GM19452 (cell line): ENCODE measurements around the gene OLFML1.

Source experiments
- ATAC-seq: cut with Tn5 transposase; IDR thresholded peaks from one replicate; pipeline ENCODE4 v1.9.1; 2021; ENCODE audit not compliant: unreplicated experiment

OLFML1 gene

DNA sequence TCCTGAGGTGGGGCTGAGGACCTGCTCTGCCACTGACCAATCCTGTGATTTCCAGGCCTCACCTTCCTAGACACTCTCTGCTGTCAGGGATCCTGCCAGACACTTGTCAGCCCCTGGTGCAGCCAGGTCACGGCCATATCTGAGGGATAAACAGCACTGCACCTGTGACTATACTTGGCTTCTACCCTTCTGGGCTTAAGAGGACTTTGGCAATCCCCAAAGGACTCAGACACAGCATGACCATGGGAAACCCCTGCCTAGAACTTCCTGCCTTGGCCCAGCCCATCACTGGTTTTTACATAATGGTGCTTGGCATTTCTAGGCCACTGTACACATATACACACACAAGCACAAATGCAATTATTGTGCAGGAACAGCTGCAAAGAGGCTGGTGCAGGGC lies 11.6 kb upstream of the OLFML1 start:
- ATAC-seq: peak; percentile 85

DNA sequence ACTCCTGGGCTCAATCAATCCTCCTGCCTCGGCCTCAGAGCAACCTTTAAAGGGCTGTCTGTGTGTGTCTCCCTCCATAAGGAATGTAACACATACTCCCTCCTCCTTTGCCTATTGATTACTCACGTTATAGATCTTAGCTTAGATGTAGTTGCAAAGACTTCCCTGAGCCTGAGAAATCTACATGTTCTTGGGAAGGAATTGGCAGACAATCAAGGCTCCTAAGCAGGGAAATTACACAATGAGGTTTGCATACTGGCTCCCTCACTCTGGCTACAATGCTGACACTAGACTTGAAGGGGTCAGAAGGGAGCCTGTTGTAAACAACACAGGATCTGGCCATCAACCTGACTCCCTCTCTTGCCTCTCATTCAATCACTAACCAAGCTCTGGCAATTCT lies 5.2 kb upstream of the OLFML1 start:
- ATAC-seq: no peak

DNA sequence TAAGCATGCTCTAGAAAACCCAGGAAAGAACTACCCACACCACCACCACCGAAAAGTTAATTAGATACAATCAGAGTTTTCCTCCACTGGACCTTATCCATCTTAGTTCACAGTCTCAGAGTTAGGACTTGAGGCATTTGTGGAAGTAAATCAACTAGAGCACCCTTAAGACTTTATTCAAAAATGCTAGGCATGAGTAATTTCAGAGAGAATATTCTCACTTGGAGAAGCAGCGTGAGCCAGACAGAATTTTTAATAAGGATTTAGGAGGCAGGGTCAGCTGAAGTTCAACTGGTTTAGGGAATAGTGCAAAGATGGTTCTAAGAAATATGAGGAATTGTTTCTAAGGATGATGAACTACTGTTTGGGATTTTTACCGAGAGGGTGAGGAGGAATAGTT lies 1.2 kb upstream of the OLFML1 start:
- no peak for ATAC-seq

DNA sequence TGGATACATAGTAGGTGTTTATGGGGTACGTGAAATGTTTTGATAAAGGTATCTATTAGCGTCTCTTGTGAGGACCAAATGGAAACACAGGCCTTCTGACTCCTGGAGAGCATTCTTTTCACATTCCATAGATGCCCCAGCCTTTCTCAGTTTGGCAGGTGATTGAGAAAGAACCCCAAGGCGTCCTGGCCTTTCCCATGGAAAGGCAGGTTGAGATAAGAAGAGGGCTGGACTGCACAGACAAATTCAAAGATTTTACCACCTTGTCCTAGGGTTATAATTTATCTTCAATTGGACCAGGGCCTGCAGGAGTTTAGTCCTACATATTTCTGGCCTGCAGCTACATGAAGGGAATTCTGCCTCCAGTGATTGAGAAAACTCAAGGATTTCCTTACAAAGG lies 661 bp upstream of the OLFML1 start:
- no peak for ATAC-seq

DNA sequence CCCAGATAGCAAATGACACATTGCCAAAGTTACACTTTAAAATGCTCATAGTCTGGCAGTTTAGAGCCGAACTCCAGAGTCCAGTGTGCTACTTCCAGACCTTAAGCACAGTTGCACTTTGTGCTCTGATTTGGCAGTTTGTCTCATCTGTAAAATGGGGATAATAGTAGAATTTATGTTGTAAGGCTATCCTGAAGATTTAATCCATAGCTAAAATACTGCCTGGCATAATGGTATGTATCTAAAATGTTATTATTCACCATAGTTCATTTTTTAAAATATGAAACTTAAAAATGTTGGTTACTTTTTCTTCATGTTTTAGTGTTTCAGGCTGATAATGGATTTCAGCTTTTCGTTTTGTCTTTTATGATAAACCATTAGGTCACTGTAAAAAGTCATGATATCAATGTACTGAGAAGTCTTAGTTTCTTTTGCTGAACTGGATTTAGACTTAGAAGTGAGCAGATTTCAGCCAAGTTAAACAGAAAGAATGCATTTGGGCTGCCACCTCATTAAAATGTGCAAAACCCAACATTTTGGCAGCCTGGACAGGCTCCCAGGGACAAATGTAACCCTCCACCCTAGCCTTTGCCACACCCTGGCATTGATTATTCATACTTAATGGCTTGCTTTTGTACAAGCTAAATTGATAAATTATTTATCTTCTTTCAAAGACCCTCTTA lies 933 bp downstream of the OLFML1 start:
- ATAC-seq: no peak

DNA sequence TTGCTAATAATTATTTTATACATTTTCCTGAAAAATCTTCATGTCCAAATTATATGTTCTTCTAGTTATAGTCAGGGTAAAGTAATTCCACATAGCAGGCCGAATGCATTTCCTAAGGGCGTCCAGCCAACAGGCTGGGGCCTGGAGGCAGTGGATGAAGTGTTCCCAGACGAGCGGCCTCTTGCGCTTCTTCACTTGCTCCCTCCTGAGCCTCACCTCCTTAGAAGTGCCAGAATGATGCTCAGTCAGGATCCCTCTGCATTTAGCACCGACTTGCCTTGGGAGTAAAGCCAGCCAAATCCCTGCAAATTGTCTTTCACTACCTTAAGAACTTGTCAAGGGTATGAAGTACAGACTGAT lies 1.5 kb downstream of the OLFML1 start:
- ATAC-seq: no peak

DNA sequence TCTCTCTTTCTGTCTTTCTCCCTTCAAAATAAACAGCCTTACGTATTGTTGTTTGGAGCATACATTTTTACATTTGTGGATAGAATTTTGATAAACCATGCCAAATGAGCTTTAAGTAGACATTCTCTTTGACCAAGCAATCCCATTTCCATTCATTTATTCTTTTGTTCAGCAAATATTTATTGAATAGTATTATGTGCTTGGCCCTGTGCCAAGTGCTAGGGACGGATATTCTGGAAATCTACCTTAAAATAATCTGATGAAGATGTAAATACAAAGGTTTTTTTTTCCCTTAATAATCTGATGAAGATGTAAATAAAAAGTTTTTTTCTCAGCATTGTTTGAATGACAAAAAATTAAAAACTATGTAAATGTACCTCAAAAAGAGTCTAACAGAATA lies 2.1 kb downstream of the OLFML1 start:
- ATAC-seq: no peak

DNA sequence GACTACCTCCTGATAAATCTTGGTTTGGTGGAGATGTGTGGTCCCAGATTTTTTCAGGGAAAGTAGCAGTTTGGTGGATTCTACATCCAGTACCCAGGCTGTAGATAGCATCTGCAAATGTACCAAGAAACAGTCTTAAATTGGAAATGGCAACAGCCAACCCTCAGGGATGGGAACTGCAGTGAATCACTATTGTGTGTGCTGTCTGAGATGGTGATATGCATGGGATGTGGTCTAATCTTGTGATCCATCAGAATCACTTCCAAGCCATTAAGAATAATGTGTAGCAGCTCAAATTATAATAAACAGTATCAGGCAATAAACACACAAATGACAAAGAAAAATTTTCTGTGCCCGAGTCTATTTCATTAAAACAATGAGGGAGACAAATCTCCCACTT lies 3.4 kb downstream of the OLFML1 start:
- ATAC-seq: no peak

DNA sequence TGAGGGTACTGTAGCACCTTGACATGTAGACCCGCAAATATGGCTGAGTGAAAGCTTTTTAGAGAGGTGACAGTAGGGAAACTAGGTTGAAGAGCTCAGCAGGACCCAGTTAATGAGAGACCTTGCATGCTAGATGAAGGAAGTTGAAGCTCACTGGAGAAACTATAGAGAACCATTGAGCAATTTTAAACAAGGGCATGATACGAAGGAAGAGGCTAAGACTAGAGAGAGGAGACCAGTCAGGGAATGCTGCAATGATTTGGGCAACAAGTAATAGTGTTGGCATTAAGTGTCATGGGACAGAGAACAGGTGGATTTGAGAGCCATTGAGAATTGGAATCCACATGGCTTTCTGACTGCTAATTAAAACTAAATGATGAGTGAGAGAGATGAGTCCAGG lies 4.1 kb downstream of the OLFML1 start:
- ATAC-seq: no peak

DNA sequence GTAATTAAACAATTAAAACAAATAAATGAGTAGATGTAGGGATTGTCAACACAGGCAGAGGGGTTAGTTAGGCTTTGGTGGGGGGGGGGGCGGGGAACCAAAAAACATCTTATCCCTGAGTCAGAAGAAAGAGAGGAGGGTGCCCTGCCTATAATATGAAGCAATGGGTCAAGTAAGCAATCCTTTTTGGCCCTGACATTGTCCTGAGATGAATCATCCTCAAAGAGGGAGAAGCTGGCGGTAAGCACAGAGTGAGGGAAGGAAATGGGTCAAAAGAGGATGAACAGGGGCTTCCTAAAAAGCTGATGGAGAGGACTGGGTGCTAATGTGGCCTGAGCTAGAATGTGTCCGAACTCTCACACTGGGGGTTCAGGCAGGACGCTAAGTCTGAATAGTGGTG lies 4.7 kb downstream of the OLFML1 start:
- no peak for ATAC-seq

DNA sequence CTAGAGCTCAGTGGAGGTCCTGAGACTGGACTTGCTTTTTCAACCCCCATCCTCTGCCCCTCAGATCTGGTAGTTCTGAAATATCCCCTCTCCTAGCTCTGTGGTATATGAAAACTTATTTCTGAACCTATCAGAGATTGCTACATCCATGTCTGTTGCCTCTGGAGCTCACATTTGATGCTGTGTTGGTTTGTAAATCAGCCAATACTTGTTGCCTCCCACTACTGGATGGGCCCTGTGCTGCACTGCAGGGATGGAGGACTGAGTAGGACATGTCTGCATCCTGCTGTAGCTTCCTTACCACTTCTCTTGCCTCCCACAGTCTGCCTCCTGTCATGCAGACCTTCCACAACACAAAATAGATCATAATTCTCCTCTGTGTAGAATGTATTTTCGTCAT lies 5.2 kb downstream of the OLFML1 start:
- no peak for ATAC-seq

DNA sequence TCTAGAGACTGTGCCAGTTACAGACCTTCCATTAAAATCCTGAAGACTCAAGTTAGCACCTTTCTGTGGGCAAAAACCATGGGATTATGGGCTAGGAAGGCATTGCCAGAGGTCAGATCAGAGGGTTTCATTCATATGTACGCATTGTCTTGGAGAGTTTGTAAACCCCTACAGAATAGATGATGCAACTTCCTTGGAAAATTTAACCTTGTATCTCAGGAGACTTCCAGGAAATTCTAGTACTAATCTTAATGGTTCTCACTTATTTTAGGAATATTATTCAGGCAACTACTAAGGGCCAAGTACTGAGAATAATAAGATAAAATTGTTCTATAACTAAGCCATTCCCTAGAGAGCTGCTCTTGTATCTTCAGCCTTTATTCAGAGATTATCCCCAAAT lies 6.9 kb downstream of the OLFML1 start:
- ATAC-seq: no peak

DNA sequence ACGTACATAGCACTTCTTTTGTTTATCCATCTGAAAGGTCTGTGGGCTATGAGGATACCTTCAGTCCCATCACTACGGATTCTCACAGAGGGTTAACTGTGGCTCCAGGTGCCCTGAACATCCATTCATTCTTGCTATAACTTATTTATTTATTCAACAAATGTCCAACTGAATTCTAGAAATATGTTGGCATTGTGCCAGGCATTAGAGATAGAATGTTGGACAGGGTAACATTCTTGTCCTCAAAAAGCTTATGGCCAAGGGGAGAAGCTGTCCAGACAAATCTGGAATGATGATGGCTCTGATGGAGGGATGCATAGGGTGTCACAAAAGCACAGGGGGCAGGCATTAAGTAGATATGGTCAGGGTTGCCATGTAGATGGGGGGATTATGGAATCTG lies 8.4 kb downstream of the OLFML1 start:
- ATAC-seq: no peak

DNA sequence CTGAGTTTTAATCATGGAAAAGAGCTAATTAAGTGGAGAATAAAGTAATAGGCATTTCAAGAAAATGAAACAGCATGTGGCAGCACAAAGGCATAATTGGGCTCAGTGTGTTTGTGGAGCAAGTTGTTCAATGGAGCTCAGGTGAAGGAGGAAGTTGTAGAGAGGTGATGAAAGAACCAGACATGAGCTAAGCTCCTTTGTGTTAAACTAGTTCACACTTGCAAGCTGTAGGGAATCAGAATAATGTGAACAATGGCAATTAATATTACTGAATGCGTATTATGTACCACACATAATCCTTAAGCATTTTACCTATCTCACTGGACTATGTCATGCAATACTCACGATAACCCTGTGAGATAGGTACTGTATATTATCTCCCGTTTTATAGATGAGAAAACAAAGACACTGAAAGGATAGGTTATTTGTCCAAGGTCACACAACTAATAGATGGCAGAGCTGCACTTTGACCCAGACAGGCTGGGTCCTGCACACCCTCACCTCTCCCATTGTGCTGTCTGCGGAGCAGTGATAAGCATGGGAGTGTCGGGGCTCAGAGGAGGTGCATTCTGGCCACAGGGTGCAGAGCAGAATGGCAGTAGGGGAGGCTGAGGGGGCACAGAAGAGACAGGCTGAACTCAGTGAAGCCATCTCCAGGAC lies 8.9 kb downstream of the OLFML1 start:
- no peak for ATAC-seq

DNA sequence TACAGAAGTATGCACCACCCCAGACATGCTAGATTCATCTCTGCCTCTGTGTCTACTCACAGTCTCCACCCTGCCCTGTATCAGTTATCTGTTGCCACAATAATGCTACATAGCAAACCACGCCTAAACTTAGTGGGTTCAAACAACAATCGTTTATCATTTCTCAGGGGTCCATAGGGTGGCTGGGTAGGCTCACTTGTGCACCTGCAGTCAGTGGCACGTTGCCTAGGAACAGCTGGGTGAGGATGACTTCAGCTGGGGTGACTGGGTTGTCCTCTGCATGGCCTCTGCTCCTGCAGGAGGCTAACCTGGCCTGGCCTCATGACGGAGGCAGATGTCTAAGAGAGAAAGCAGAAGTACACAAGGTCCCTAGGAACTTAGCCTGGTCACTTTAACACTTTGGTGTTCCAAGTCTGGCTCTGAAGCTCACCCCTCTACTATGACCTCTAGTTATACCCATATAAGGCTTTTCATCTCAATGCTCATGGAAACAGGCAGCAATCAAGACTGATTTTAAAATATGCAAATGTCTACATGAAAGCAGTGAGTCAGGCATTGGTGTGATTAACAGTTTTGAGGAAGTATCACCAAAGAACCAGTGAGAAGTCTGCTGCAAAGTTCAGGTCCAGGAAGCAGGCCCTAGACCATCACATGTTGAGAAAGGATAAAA lies 10.7 kb downstream of the OLFML1 start:
- ATAC-seq: peak; percentile 89

DNA sequence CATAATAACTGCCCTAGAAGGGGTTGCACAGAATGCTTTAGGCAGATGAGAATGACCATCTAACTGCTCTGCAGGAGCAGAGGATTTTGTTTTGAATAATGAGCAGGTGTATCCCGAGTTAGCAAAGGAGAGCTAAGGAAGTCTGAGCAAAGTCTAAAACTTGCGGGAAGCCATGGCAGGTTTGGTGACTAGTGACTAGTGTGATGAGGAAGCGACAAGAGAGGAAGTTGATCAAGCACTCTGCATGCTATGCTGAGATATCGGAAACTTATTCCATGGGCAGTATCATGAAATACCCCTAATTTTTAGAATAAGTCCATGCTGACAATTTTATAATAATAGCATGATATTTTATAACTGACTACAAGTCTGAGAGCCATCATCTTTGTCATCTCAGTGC lies 12.9 kb downstream of the OLFML1 start:
- no peak for ATAC-seq

DNA sequence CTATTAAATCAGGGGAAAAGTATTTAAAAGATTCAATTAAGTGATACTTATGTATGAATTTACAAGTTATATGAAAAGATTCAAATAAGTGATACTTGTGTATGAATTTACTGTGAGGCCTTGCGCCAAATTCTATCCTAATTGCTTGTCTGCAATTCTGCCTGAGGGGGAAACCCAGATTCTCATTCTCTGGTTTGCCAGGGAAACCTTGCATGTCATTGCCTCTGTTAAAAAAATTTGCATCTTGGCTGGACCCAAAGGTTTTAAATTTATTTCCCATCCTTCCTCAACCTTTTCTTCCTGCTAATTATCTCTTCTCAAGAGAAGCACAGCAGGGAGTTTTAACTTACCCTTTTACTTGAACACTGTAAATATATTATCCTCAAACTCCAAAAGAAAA lies 13.8 kb downstream of the OLFML1 start:
- ATAC-seq: no peak

DNA sequence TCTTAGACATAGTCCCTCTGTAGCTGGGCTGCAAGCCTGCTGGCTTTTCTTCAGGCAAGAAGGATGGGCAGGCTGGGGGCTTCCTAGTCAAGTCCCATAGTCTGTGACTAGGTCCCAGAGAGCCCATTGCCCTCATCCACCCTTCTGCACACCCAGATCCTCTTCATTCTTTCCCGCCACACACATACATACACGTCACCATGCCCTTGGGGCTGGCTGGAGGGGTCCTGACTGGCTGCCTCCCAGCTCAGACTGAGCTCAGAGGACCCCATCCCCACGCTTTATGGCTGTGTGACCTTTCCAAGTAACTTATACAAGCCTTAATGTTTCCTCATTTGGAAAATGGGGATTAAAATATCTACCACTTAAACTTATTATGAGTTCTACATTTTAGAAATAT lies 14.9 kb downstream of the OLFML1 start:
- ATAC-seq: no peak

DNA sequence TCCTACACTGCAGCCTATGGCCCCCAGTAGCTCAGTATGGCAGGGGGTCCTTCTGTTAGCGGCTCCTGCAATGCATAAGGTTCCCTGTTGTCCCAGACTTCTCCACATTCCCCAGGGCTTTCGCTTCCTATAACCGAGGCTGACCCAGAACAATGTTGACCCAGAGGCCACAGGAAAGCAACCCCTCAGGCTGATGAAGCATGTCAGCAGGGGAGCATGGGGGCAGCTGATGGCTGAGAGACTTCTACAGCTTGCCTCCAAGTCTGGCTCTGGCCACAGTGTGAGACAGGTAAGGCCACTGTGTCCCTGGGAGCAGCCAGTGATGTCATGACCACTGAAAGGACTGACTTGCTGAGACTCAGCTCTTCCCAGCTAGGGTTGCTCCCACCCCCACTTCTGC lies 15.9 kb downstream of the OLFML1 start:
- ATAC-seq: no peak

DNA sequence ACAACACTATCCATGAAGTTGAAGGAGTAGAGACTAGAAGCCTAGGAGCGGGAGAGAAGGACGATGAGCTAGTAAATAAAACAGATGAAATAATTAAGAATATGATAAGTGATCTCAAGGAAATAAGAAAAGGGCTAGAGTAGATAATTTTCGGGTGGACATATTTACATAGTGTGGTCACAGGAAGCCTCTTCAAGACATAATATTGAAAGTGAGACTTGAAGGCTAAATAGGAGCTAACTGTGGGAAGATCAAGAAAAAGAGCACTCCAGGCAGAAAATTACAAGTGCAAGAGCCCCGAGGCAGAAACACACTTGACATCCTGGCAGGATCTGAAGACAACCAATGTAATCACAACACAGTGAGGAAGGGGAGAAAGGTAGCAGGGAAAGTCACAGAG lies 16.6 kb downstream of the OLFML1 start:
- ATAC-seq: no peak

DNA sequence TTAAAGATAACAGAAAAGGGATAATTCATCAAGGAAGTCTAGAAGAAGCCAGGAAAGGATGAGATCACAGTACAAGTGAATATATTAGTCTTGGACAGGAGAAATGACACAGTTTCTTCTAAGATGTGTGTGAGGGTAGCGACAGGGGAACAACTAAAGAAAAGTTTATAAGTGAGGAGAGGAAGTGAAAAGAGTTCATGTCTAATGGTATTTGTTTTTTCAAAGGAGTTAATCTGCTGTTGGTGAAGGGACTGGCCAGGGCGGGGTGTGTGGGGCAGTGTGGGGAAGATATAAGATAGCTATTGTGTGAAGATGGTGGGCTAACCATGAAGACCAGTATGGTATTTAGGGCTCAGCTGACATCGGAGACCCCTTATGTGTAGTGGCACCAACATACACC lies 20.9 kb downstream of the OLFML1 start:
- ATAC-seq: no peak

DNA sequence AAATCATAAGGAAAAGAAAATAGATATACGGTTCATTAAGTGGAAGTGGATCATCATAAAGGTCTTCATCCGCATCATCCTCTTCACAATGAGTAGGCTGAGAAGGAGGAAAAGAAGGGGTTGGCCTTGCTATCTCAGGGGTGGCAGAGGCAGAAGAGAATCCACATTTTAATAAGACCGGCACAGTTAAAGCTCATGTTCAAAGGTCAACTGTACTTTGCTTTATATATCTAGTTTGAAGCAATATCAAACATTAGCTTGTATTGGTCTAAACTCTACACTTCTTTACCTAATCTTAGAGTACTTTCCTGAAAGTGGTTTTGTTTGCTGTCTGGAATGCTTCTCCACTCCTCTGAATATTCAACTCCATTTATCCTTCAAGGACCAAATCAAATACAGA lies 22.8 kb downstream of the OLFML1 start:
- ATAC-seq: no peak

DNA sequence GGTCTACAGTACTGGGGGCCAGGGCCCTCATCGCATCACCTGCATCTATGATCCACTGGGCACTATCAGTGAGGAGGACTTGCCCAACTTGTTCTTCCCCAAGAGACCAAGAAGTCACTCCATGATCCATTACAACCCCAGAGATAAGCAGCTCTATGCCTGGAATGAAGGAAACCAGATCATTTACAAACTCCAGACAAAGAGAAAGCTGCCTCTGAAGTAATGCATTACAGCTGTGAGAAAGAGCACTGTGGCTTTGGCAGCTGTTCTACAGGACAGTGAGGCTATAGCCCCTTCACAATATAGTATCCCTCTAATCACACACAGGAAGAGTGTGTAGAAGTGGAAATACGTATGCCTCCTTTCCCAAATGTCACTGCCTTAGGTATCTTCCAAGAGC lies 24.7 kb downstream of the OLFML1 start:
- ATAC-seq: no peak
